Lower leg skin (tissue), 3 donors: Measurements from ENCODE around the gene PPP1R26.

Experiments
- CTCF ChIP-seq, 3 donors: fragments of 450-650 bp; IDR thresholded peaks; one replicate each; pipeline ENCODE4 v1.5.1; 2016; ENCODE audit warnings: antibody characterized with exemption in 3 of 3, mild to moderate bottlenecking in 3 of 3, moderate library complexity in 2 of 3
- POLR2A ChIP-seq, 2 donors: fragments of 450-650 bp; IDR thresholded peaks; one replicate each; pipeline ENCODE4 v1.6.1; 2016 to 2017; ENCODE audit warnings: antibody characterized with exemption in 2 of 2, mild to moderate bottlenecking in 1 of 2, moderate library complexity in 1 of 2

- TF ChIP-seq CTCF (IDR thresholded peaks at IDR 0.05) (no peak), POLR2A (IDR thresholded peaks at IDR 0.05) (no peak)
Measured at GRCh38 chr9:135502168-135502872, 22.7 kb downstream of the PPP1R26 start.
